ENCODE results near the gene ZNF534.
A peak's percentile ranks its signal among the peaks of the same experiment; 100 is the strongest.
"Not testable (repeated sequence)": the region's sequence is repeated elsewhere in the genome, so short reads cannot be mapped to it uniquely, and the experiment has no call there.

Gene ZNF534

DNA sequence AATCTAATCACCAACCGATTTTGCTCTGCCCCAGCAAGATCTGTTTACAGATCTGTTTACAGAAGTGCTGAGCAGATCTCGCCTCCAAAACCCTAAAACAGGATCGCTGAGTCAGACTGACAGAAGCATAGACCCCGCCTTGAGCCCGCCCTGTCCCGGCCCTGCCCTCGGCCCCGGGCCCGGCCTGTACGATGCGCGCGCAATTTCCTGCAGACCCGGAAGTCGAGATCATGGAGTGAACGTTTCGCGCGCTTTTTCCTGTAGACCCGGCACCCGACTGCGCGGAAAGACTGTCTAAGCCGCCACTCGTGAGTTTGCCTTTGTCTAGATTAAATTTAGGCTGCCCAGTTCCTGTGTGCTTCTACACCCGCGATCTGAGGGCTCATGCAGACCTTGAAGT, at the start of gene ZNF534:
TSS of gene ZNF534 (plus strand) at position 212 of the 400 bp plus-strand sequence. CDS start 2,327 bp downstream, outside the sequence.
- DNase-seq, result no peak

DNA sequence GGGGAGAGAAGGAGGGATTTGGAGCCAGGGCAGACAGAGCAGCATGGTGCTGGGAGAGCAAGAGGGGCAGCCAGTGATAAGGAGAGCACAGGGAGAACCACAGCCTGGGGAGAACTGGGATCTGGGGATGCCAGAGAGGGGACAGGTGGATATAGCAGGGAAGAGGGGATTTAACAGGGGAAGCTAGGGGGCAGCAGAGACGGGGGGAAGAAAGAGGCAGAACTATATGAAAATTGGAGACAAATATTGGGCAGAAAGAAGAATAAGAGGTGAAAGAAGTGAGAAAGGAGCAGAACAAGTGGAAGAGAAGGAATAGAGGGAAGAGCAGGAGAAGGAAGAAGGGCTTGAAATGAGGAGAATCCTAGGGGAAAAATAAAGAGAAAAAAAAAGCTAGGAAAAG, 37.8 kb upstream of the ZNF534 start:
- no peak for DNase-seq

DNA sequence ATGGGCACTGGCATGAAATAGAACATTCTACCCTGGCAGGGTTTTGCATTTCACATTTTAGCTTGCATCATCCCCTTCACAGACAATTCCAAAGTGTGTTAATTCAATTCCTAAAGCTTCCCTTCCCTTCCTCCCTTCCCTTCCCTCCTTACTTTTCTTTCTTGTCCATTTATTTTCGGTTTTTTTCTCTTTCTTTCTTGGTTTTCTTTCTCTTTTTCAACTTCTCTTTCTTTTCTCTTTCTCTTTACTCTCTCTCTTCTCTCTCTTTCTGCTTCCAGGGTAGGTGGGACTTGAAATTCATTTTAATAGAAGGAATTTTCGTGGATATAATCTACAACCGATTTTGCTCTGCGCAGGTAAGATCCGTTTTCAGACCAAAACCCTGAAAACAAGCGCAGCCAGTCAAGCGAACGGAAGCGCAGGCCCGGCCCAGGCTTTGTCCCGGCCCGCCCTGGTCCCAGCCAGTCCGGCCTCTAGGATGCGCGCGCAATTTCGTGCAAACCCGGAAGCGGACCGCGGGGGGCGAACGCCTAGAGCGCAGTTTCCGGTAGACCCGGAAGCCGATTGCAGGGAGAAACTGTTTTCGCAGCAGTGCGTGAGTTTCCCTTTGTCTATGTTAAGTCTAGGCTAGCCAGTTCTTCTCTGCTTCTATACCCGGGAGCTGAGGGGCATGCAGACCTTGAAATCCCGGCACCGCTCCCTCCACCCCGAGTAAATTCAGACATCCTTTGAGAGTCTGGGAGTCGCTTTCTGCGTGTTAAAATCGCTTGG, 31.5 kb upstream of the ZNF534 start, which contains the start of gene ZNF528:
TSS of gene ZNF528 (plus strand) at position 540 of the 771 bp plus-strand sequence. CDS start 4,165 bp downstream, outside the sequence.
- DNase-seq, result peak; percentile 95

GRCh38 chr19:52398081-52398441, 30.9 kb upstream of the ZNF534 start:
- no peak for DNase-seq

DNA sequence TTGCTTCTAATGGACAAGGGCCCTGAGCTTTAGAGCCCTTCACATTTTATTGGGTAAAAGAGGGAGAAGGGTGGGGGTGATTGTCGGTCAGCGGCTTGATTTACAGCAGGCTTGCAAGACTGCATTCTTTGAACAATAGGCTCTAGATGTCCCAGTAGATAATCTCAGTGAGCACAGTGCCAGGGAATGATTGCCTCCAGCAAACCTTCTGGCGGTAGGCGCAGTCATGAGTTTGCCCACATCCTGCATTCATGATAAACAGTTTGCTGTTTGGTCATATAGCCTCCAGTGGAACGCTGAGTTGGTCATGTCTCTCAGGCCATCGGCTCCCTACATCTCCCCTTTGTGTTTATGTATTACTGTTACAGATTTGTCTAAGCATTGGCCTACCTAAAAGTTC, 18.7 kb upstream of the ZNF534 start:
- no peak for DNase-seq

- no peak for DNase-seq
Measured at GRCh38 chr19:52415711-52416110, 13.2 kb upstream of the ZNF534 start.

DNA sequence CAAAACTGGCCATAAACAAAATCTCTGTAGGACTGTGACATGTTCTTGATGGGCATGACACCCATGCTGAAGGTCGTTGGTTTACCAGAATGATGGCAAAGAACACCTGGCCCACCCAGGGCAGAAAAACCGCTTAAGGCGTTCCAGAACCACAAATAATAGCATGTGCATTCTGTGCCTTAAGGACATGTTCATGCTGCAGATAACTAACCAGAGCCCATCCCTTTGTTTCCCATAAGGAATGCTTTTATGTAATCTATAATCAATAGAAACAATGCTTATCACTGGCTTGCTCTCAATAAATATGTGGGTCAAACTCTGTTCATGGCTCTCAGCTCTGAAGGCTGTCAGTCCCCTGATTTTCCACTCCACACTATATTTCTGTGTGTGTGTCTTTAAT, 13.2 kb downstream of the ZNF534 start:
- no peak for DNase-seq

GRCh38 chr19:52444506-52444905, 15.6 kb downstream of the ZNF534 start:
- no peak for DNase-seq

- DNase-seq, result no peak
Measured at GRCh38 chr19:52451241-52451640, 22.3 kb downstream of the ZNF534 start.

DNA sequence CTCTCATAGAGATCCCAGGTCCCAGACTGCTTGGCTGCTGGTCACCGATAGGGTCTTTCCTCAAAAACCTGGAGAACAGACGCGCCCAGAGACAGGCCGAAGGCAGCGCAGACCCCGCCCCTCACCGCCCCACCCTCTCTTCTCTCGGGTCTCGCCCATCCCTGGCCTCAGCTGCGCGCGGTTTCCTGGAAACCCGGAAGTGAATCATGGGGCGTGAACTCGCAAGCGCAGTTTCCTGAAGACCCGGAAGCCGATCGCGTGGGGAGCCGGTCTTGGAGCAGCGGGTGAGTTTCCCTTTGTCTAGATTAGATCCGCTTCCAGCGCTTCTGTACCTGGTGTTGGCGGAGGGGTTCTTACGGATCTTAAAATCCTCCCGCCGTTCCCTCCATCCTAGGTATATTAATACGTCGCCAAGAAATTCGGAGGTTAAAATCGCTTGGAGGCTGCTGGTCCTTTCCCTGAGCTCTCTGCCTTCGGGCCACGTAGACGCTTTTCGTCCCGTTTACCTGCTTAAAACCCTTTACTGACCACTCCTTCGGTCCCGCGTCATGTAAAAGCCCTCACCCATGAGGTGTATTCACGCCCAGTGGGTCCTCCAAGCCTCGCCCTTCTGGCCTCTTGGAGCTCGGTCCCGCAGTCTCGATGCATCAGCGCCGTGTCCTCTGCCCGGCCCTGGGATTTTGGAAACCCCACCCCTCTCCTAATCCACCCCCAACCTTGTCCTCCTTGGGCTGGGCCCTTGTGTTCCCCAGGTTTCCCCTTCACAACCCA, 24.6 kb downstream of the ZNF534 start, which contains the start of gene ZNF578:
TSS of gene ZNF578 (plus strand) at position 230 of the 771 bp plus-strand sequence. CDS start 48,293 bp downstream, outside the sequence.
- peak; percentile 64 for DNase-seq

- no peak for DNase-seq
Measured at GRCh38 chr19:52464798-52465470, 36.0 kb downstream of the ZNF534 start.

GRCh38 chr19:52473655-52474350, 44.9 kb downstream of the ZNF534 start:
- no peak for DNase-seq

- no peak for DNase-seq
Measured at GRCh38 chr19:52474351-52475127, 45.6 kb downstream of the ZNF534 start.

GRCh38 chr19:52484111-52484743, 55.3 kb downstream of the ZNF534 start:
- not testable (repeated sequence) for DNase-seq

DNA sequence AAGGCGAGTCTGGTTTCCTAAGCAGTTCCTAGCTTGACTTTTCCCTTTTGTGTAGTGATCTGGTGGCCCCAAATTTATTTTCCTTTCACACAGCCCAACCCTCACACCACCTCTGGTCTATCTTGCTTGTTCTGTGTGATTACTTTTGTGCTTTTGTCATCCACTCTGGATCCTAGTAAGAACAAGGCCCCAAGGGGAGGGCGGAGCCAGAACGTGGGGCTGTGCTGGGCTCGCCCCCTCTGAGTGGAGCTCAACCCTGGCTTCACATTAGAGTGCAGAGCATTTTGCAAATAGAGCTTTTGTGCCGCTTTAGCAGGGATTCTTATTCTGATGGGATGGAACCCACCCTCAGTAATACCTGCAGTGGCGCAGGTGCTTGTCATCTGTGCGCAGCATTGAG, 56.1 kb downstream of the ZNF534 start:
- DNase-seq, result not testable (repeated sequence)

DNA sequence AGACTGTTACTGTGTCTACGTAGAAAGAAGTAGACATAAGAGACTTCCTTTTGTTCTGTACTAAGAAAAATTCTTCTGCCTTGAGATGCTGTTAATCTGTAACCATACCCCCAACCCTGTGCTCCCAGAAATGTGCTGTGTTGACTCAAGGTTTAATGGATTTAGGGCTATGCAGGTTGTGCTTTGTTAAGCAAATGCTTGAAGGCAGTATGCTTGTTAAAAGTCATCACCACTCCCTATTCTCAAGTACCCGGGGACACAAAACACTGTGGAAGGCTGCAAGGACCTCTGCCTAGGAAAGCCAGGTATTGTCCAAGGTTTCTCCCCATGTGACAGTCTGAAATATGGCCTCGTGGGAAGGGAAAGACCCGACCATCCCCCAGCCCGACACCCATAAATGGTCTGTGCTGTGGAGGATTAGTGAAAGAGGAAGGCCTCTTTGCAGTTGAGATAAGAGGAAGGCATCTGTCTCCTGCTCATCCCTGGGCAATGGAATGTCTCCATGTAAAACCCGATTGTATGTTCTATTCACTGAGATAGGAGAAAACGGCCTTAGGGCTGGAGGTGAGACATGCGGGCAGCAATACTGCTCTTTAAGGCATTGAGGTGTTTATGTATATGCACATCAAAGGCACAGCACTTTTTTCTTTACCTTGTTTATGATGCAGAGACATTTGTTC, 56.8 kb downstream of the ZNF534 start:
- DNase-seq, result not testable (repeated sequence)

- DNase-seq, result no peak
Measured at GRCh38 chr19:52492201-52492993, 63.4 kb downstream of the ZNF534 start.

GRCh38 chr19:52492994-52493470, 64.1 kb downstream of the ZNF534 start:
- DNase-seq, result no peak

DNA sequence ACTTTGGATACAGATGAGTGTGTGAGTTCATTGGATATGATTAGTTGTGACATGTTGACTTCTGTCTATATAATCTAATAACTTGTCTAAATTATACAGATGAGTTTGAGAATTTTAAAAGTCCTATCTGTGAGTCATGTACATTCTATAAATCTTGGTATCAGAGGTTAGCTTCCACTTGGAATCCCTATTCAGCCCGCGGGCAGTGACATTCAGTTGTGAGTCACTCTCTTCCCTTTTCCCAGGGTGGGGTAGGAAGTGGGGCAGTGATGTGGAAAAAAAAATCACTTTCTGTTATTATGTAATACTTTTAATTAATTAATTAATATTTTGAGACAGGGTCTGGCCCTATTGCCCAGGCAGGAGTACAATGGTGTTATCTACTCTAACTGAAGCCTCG, 65.6 kb downstream of the ZNF534 start:
- DNase-seq, result no peak

DNA sequence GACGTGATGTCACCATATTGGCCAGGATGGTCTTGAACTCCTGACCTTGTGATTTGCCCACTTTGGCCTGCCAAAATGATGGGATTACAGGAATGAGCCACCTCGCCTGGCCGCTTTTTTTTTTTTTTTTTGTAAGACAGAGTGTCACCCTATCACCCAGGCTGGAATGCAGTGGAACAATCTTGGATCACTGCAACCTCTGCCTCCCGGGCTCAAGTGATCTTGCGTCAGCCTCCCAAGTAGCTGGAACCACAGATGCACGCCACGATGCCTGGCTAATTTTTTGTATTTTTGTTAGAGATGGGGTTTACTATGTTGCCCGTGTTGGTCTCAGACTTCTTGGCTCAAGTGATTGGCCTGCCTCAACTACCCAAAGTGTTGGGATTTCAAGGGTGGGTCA, 69.6 kb downstream of the ZNF534 start:
- DNase-seq, result no peak

Measured in activated naive CD4-positive, alpha-beta T cell treated with Interleukin-2 at 50 U/mL for 16 hours (primary cell).